AG09309 (cell line): ENCODE measurements around the gene ATP2B2.

ENCODE experiments used
- DNase-seq: peaks from one replicate; pipeline ENCODE4 v3.0.0-alpha.2; 2010; ENCODE audit warnings: low read depth
- H3K4me3 ChIP-seq: 2 replicates; pipeline ENCODE4 v1.5.1; 2011; ENCODE audit warnings: mild to moderate bottlenecking, low read depth, low read length, moderate library complexity; ENCODE audit not compliant: control insufficient read depth
- TF ChIP-seq, protein P1 (sequence below): IDR thresholded peaks from 2 replicates; pipeline ENCODE4 v1.5.1; 2011; ENCODE audit warnings: mild to moderate bottlenecking, low read depth, low read length, inconsistent platforms; ENCODE audit not compliant: insufficient read depth, control insufficient read depth; ENCODE audit errors: missing control alignments

ATP2B2 gene

DNA sequence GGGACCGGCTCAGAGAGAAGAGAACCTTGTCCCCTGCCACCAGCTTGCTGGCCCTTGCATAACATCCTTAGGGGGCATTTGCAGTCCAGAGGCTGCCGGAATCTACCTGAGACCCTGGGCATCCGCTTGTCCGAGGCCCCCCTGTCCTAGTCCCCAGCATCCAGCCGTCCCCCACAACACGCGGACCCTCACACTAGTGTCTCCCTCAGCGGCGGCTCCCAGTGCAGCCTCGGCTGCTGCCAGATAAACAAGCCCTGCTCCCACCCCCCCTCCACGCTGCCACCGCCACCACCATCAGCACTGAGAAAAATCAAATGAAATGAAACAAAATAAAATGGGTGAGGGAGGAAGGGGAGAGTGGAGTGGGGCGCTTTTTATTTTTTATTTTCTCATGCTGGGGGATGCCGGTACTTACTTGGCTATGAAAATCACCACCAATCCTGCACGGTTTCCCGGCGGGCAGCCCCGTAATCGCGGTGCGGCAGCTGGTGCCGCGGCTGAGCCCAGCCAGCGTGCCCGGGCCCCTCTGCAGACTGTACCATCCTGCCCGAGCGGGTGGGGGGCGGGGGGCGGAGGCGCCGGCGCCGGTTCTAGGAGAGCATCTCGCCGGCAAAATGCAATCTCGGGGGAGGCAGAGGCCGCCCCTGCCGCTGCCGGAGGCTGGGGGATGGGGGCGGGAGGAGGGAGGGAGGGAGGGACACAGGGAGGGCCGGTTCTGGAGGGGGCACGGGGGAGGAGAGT lies at the start of gene ATP2B2:
Gene ATP2B2, minus strand, starts transcription at position 537 of the 741 bp plus-strand sequence. CDS start 56,043 bp downstream, outside the sequence.
- DNase-seq, result no peak
- TF ChIP-seq, protein P1, sequence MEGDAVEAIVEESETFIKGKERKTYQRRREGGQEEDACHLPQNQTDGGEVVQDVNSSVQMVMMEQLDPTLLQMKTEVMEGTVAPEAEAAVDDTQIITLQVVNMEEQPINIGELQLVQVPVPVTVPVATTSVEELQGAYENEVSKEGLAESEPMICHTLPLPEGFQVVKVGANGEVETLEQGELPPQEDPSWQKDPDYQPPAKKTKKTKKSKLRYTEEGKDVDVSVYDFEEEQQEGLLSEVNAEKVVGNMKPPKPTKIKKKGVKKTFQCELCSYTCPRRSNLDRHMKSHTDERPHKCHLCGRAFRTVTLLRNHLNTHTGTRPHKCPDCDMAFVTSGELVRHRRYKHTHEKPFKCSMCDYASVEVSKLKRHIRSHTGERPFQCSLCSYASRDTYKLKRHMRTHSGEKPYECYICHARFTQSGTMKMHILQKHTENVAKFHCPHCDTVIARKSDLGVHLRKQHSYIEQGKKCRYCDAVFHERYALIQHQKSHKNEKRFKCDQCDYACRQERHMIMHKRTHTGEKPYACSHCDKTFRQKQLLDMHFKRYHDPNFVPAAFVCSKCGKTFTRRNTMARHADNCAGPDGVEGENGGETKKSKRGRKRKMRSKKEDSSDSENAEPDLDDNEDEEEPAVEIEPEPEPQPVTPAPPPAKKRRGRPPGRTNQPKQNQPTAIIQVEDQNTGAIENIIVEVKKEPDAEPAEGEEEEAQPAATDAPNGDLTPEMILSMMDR, result no peak
- no peak within 1 kb of the TSS; the same call in 1 of the 2 replicates for H3K4me3 ChIP-seq

DNA sequence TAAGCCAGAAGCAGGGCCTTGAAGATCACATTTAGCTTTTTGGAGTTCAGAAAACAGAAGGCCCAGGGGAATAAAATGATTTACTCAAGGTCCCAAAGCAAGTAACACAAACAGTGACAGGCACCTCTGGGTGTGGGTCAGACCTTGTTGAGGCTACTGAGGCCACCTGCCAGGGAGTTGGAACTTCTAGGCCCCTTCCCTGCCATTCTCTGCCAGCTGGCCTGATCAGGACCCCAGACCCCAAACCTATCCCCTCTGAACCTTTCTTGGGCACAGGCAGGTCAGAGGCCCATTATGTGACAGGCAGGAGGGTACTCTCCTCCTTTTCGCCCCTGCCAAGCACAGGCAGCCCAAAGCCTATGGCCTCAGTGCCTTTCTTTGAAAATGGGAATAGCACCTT lies 49.4 kb upstream of the ATP2B2 start:
- no peak for DNase-seq
- TF ChIP-seq, protein P1, result no peak
- no peak overlapping the region for H3K4me3 ChIP-seq

DNA sequence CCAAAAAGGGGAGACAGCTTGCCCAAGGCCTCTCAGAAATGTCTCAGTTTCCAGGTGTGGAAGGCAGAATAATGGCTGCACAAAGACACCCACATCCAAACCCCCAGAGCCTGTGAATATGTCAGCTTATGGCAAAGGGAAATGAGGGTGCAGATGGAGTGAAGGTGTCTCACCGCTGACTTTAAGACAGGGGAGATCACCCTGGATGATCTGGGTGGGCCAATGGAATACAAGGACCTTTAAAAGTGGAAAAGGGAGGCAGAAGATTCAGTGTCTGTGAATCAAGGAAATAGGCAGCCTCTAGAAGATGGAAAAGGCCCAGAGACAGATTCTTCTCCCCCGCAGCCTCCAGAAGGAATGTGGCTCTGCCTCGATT lies 48.8 kb upstream of the ATP2B2 start:
- H3K4me3 ChIP-seq, result no peak overlapping the region
- no peak for DNase-seq
- TF ChIP-seq, protein P1, result no peak

DNA sequence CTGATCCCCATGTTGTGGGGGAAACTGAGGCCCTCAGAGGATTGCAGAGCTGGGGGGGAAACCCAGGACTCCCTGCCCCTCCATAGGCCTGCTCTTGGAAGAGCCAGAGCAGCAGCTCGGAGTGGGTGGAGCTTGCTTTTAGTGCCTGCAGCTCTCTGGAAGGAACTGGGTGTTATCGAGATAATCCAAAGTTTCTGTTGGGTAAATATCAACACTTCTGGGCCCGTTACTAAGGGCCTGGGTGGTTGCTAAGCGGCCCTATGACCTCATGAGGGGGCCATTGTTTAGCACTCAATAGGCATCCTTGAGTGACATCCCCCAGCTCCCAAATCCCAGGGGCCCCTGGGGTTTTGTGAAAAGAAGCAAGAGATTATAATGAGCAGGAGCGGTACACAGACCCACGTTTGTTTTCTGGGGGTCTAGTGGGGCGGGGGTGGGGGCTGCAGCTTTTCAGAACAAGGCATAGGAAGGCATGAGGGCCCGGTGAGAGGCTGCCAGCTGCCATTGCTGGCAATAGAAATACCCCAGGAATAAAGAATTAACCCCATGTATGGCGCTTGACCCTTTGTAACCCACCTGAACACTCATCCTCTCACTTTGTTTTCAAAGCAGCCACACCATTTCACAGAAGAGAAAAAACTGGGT lies 48.3 kb upstream of the ATP2B2 start:
- TF ChIP-seq, protein P1, result no peak
- DNase-seq, result no peak
- no peak overlapping the region for H3K4me3 ChIP-seq

DNA sequence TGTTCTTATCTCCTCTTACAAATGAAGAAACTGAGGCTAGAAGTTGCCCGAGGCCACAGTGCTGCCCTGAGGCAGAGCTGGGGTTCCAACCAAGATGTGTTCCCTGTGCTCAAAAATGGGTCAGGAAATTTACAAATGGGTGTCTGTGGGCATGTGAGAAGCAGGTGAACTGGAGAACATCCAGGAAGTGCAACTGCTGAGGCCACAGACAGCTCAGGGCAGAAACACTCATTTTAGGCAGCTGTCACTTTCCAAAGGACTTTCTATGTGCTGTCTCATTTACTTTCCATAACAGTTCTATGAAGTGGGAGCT lies 47.2 kb upstream of the ATP2B2 start:
- DNase-seq, result no peak
- TF ChIP-seq, protein P1, result no peak
- no peak overlapping the region for H3K4me3 ChIP-seq

DNA sequence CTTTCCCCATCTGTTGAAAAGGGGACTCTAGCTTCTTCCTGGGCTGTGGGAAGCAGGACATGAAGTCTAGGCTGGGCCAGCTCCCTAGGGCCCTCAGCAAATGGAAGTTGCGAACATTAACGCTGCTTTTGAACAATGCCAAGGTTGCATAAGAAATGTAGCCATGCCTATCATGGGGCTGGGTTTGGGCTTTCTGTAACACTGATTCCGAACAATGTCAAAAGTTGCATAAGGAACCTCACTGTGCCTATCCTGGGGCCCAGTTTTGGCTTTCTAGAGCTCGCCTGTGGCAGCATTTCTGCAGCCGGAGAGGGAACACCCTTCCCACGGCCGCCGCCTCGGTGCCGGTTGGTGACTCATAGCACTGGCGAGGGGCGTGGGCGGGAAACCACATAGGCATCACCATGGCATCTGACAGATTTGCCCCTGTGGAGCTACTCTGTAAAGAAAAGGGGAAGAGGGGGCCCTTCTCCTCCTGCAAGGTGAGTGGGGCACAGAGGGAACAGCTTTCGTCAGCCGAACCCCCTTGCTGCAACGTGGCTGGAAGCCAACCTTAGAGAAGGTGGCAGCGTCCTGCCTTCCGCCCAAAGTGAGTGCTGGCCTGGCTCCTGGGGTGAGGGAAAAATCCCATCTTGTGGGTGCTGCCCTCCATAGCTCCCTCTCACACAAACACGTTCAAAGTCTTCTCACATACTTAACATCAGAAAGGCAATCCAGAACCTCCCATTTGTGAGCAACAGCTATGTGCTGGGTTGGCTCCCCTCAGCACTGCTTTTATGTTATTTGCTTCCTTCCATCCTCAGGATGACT lies 46.6 kb upstream of the ATP2B2 start:
- TF ChIP-seq, protein P1, result no peak
- DNase-seq, result peak; percentile 3
- no peak overlapping the region for H3K4me3 ChIP-seq
